HG02759 (cell line): ENCODE measurements around the gene DUSP7.
"Not testable (repeated sequence)": the region's sequence is repeated elsewhere in the genome, so short reads cannot be mapped to it uniquely, and the experiment has no call there.

Experiments used
- ATAC-seq: cut with Tn5 transposase; IDR thresholded peaks from one replicate; pipeline ENCODE4 v1.9.1; 2021; ENCODE audit warnings: mild to moderate bottlenecking, moderate library complexity; ENCODE audit not compliant: unreplicated experiment

The DUSP7 gene

DNA sequence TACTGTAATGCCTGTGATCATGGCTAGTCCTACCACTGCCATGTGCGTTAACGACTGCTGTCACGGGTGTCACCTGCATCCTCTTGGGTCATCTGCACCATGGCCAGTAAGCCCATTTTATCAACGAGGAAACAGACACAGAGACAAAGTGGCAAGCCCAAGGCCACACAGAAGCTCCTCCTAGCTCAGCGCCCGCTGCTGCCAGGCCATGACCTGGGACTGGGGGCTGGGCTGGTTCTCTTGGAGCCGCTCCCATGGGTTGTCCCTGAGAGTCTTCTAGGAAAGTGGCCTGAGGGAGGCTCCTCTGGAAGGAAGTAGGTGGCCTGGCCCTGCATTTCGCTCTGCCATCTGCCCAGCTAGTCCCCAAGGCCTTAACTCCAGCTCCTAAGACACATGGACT lies 4.9 kb downstream of the DUSP7 start:
- ATAC-seq, result no peak

DNA sequence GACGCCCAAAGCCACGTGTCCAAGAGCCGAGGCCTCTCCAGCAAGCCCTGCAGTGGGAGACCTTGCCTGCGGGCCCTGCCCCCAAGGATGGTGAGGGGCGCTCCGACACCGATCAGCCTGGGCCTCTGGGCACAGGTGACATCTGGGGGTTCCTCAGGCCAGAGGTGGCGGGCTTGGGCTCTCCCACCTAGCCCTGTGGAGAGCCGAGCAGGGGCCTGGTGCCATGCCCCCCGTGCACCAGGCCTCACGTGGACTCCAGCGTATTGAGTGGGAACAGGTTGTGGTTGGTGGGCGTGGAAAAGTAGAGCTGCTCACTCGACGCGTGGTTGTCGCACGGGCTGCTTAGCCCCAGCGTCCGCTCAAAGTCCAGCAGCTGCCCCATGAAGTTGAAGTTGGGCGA lies 5.8 kb downstream of the DUSP7 start:
- ATAC-seq, result no peak

DNA sequence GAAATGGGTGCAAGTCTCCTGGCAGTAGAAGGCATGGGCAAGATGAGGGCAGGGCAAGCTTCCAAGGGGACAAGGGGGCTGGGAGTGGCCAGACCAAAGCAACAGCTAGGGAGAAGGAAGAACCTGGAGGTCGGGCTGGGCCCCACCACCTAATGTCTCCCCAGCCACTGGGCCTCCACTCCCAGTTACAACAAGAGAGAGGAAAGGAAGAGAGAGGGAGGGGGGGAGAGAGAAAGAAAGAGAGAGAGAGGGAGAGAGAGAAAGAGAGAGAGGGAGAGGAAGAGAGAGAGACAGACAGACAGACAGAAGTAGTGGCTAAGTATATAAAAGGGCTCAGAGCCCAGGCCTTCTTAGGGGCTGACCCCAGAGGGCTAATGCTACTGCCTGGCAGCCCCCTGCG lies 6.9 kb downstream of the DUSP7 start:
- ATAC-seq, result no peak

DNA sequence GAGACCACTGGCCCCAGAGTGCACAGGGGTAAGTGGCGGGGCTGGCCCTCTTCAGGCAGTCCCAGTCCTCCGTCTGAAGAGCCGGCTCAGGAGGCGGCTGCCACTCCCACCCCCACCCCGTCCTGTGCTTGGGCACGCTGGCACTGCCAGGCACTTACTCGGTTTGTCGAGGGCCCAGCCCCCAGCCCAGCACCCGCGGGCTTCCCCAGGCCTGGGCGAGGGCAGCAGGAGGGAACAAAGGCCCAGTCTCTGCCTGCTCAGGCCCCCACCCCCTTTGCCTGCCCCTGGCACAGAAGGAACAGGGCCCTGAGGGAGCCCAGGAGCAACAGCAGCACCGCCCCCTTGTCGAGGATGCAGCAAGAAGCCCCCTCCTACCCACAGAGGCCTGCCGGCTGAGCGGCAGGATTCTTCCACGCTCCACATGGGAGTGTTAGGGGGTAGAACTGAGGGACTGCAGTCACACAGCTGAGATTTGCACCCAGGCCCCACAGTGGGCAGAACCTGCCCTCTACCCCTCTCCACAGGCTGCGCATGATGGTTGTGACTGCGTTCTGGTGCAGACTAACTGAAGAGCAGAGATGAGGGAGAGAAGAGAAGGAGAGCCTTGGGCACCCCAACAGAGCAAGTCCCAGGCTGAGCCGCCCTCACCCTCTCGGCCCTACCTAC lies 8.9 kb downstream of the DUSP7 start:
- no peak for ATAC-seq

DNA sequence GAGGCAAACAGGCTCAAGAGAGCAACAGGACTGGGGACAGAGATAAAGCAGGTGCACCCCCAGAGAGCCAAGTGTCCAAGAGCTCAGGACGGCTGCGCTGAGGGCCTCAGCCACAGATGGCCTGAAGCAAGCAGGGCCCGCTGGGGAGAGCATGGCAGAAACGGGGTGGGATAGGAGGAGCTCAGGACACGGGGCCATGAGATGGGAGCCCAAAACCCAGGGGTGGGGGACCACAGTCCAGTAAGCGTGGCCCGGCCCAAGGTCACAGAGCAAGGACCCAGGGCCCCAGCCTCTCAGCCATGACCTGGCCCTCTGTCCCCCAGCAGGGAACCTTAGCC lies 9.5 kb downstream of the DUSP7 start:
- no peak for ATAC-seq

GRCh38 chr3:52046186-52046901 lies 10.0 kb downstream of the DUSP7 start:
- ATAC-seq, result no peak

- ATAC-seq, result no peak
Observed at GRCh38 chr3:52044869-52045619, 11.3 kb downstream of the DUSP7 start.

DNA sequence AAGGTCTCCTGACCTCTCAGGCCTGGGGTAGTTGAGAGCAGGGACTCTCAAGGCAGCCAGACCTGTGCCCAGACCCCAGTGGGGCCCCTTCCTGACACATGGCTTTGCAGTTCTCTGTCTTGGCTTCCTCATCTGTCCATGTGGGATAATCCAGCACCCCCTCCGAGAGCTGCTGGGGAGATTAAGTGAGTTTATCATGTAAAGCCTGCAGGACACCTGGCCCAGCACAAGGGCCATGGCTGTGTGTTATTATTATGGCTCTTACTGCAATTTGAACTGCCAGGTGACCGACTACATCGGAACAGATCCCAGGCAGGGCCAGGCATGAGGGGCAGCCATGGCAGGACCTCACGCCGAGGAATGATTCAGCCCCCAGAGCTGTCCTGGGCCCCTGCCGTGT lies 12.6 kb downstream of the DUSP7 start:
- no peak for ATAC-seq

DNA sequence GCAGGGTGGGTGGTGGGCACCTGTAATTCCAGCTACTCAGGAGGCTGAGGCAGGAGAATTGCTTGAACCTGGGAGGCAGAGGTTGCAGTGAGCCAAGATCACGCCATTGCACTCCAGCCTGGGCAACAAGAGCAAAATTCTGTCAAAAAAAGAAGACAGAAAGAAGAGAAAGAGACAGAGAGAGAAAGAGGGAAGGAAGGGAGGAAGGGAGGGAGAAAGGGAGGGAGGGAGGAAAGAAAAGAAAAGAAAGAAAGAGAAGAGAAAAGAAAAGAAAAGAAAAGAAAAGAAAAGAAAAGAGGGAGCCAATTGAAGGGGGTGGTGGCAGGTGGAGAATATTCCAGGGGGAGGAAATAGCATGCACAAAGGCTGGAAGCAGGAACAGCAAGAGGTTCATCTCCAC lies 13.3 kb downstream of the DUSP7 start:
- ATAC-seq, result not testable (repeated sequence)

DNA sequence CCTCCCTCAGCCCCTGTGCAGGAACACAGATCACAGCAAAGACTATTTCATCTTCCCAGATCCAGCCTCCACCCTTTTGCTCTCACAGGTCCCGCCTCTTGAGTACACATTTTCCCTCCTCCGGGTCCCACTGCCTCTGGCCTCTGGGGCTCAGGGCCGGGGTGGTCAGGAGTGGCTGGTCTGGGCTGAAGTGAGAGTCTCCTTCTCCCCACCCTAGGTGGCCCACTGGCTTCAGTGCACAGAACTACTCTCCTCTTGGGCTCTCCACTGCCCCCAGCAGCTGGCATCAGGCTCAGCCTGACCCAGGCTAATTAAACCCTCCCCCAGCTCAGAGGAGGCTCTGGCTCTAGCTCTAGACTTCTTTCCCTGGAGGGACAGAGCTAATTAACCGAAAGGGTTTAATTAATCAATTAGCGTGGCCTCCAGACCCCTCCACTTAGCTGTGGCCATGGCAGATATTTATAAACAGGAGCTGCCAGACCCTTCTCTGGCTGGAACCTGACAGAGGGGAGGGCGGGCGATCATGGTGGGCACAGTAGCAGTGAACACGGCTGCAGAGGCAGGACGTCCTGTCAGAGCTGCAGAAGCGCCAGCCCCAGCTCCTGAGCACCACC lies 15.1 kb downstream of the DUSP7 start:
- ATAC-seq, result no peak

- no peak for ATAC-seq
Observed at GRCh38 chr3:52040600-52040999, 15.8 kb downstream of the DUSP7 start.

GRCh38 chr3:52039846-52040245 lies 16.5 kb downstream of the DUSP7 start:
- no peak for ATAC-seq

DNA sequence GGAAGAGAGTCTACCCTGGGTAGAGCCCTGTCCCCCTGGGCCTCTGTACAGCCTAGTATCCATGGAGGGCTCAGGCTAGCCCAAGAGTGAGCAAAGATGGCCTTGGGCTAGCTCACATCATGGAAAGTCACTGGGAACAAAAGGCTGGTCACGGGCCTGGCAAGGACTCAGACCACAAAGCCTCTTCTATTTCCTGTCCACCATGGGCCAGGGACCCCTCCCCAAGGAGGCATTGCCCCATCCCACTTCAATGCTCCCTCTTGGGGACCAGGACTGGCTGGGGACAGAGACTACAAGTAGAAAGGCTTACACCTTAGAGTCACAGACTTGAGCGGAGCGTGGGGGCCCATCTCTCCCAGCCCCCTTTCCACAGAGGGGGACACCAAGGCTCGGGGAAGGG lies 16.9 kb downstream of the DUSP7 start:
- no peak for ATAC-seq

DNA sequence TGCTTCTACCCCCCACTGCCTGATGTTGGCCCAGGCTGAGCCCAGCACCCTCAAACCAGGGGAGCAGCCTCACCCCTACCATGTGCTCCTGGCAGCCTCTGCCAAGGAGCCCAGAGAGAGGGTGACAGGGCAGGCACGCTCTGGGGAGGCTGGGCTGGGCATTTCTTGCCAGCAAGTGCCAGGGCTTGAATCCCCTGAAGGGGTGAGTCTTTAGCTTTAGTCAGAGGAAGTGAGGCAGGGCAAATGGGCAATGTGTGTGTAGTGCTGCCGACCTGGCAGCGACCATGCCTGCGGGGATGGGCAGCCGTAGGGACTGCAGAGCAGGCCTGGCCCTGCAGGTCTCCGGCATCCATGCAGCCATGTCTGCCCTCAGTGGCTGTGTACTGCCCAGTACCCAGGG lies 18.1 kb downstream of the DUSP7 start:
- ATAC-seq, result no peak

DNA sequence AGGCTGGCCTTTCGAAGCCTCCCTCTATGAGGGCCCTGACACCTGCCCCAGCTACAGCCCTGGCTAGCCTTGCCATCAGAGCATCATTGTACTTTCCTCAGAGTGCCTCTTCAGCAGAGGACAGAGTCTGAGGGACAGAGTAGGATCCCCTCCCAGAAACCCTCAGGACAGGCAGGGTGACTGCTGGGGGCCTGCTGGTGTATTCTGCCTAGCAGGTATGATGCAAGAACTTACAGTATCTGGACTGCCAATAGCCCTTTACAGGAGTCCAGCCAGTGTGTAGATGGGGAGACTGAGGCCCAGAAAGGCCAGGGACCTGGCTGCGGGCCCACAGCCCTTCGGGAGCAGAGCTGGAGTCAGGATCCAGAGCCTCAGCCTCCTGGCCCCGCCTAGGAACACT lies 19.1 kb downstream of the DUSP7 start:
- ATAC-seq, result no peak

- ATAC-seq, result no peak
Observed at GRCh38 chr3:52036829-52037228, 19.5 kb downstream of the DUSP7 start.

DNA sequence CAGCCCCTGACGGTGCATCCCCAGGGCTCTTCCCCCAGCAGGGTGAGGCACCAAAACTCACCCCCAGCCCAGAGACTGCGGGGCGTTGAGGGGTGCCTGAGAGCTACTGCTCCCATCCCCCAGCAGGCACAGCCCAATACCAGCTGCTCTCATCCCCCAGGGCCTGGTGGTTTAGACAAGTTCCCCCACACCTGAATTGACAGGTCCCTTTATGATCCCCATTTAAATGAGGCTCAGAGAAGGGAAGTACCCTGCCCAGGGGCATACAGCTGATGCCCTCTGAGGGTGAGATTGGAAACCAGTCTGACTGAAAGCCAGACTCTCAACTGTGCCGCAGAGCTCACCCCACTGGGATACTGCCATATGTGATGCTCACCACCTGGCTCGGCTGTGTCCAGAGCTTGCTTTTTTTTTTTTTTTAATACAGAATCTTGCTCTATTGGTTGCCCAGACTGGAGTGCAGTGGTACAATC lies 20.1 kb downstream of the DUSP7 start:
- peak; percentile 74 for ATAC-seq

GRCh38 chr3:52034651-52035050 lies 21.7 kb downstream of the DUSP7 start:
- ATAC-seq, result no peak

- ATAC-seq, result no peak
Observed at GRCh38 chr3:52034212-52034611, 22.2 kb downstream of the DUSP7 start.

DNA sequence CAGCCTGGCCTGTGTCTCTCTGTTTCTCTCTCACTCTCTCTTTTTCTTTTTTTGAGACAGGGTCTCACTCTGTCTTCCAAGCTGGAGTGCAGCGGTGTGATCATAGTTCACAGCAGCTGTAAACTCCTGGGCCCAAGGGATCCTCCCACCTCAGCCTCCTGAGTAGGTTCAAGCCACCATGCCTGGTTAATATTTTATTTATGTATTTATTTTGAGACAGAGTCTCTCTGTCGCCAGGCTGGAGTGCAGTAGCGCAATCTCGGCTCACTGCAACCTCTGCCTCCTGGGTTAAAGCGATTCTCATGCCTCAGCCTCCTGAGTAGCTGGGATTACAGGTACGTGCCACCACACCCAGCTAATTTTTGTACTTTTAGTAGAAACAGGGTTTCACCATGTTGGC lies 22.6 kb downstream of the DUSP7 start:
- ATAC-seq, result not testable (repeated sequence)

DNA sequence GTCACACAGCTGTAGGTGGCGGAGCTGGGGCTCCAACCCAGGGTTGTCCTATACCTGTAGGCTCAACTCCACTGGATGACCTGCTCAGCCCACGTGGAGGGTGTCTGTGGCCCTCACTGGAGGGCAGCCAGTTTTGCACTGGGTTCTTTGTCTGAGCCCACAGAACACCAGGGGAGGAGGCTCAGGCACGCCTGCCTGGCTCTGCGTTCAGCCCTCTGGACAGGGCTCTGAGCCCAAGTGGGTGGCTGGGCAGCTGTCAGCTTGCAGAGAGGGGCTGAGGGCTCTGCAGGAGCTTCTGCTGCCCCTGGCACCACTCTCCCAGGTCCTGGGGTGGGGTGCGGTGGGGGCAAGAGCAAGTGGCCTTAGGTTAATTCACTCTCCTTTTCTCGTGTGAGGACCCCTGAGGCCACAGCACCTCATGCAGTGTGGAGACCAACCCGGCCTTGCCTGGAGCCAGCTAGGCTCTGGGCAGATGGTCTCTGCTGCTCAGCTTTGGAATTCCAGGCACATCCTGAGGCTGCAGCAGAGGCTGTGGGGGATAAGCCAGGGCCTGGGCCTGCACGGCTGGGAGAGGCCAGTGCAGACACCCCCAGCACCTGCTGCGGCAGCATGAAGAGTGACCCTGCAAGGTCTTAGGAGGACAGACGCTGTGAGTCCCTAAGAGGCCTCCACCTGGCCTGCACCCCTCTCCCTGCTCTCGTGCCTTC lies 23.5 kb downstream of the DUSP7 start:
- ATAC-seq, result no peak
